GM13977 (cell line): ENCODE data around the gene FAM217B.
"Not testable (repeated sequence)": the region's sequence is repeated elsewhere in the genome, so short reads cannot be mapped to it uniquely, and the experiment has no call there.

ENCODE experiments used
- DNase-seq: peaks from one replicate; pipeline ENCODE4 v3.0.0; 2012; ENCODE audit warnings: low spot score
- CTCF ChIP-seq: IDR thresholded peaks from 2 replicates; pipeline ENCODE4 v1.5.1; 2012; ENCODE audit warnings: mild to moderate bottlenecking, control low read depth; ENCODE audit not compliant: insufficient read depth; ENCODE audit errors: extremely low read depth, missing control alignments
- in situ Hi-C: fragments of 300-500 bp; cut with MboI; formaldehyde crosslinking; loops from one replicate; pipeline ENCODE4 v1.12.0; 2022; ENCODE audit warnings: low sequenced_read_pairs, low pct_unique_long_range_greater_than_20kb, mixed read lengths, inconsistent platforms; ENCODE audit not compliant: unreplicated experiment

The FAM217B gene

GRCh38 chr20:59954718-59955117 is 14.5 kb downstream of the FAM217B start:
- no peak for TF ChIP-seq CTCF
- no peak for DNase-seq
- in situ Hi-C loops = no loop called here

- peak; percentile 9 for TF ChIP-seq CTCF
- in situ Hi-C loops = no loop called here
- no peak for DNase-seq
Measured at GRCh38 chr20:59955131-59955796, 15.1 kb downstream of the FAM217B start.

- in situ Hi-C loops, DNase-seq: not testable (repeated sequence)
Measured at GRCh38 chr20:59957568-59957967, 17.4 kb downstream of the FAM217B start.

- TF ChIP-seq CTCF = no peak
- in situ Hi-C loops = no loop called here
- no peak for DNase-seq
Measured at GRCh38 chr20:59958123-59958522, 17.9 kb downstream of the FAM217B start, which contains the start of gene CDH26. CDH26 (plus strand) TSS chr20:59958423; CDS start chr20:59958727, 304 bp downstream.

GRCh38 chr20:59958626-59959025 is 18.4 kb downstream of the FAM217B start:
- TF ChIP-seq CTCF = no peak
- no peak for DNase-seq
- in situ Hi-C loops = no loop called here

- in situ Hi-C loops = no loop called here
- no peak for TF ChIP-seq CTCF
- no peak for DNase-seq
Measured at GRCh38 chr20:59961423-59961822, 21.2 kb downstream of the FAM217B start.

- in situ Hi-C loops = no loop called here
- no peak for TF ChIP-seq CTCF
- DNase-seq = no peak
Measured at GRCh38 chr20:59962155-59962554, 22.0 kb downstream of the FAM217B start.
